Stimulated activated CD8-positive, alpha-beta memory T cell treated with anti-CD3 and anti-CD28 coated beads, Interleukin-12 subunit alpha, Interleukin-12 subunit beta, amount 100 ng/mL, for 24 hours (primary cell): ENCODE measurements around the gene CDC34.
"Not testable (repeated sequence)": the region's sequence is repeated elsewhere in the genome, so short reads cannot be mapped to it uniquely, and the experiment has no call there.

Source experiments
- DNase-seq: peaks from one replicate; pipeline ENCODE4 v3.0.0-alpha.2; 2020; ENCODE audit errors: extremely low read depth

The CDC34 gene

GRCh38 chr19:573519-573825 lies 41.9 kb downstream of the CDC34 start:
- no peak for DNase-seq

GRCh38 chr19:574658-575526 lies 43.3 kb downstream of the CDC34 start:
- no peak for DNase-seq

GRCh38 chr19:575527-576506 lies 44.3 kb downstream of the CDC34 start:
- DNase-seq = no peak

- no peak for DNase-seq
Measured at GRCh38 chr19:576768-577438, 45.3 kb downstream of the CDC34 start.

- DNase-seq = no peak
Measured at GRCh38 chr19:577439-578392, 46.2 kb downstream of the CDC34 start.

GRCh38 chr19:579111-579841 lies 47.7 kb downstream of the CDC34 start:
- DNase-seq = no peak

- no peak for DNase-seq
Measured at GRCh38 chr19:579842-580155, 48.2 kb downstream of the CDC34 start.

- DNase-seq = no peak
Measured at GRCh38 chr19:580274-580835, 48.8 kb downstream of the CDC34 start.

GRCh38 chr19:581399-582111 lies 50.0 kb downstream of the CDC34 start:
- no peak for DNase-seq

GRCh38 chr19:582497-583197 lies 51.1 kb downstream of the CDC34 start:
- no peak for DNase-seq

- DNase-seq = no peak
Measured at GRCh38 chr19:583198-583967, 51.8 kb downstream of the CDC34 start.

- DNase-seq = no peak
Measured at GRCh38 chr19:583968-584239, 52.3 kb downstream of the CDC34 start.

GRCh38 chr19:584240-585001 lies 52.9 kb downstream of the CDC34 start:
- peak; percentile 34 for DNase-seq

- not testable (repeated sequence) for DNase-seq
Measured at GRCh38 chr19:585146-585545, 53.6 kb downstream of the CDC34 start.

GRCh38 chr19:585551-586110 lies 54.1 kb downstream of the CDC34 start:
- no peak for DNase-seq

- DNase-seq = no peak
Measured at GRCh38 chr19:588093-588740, 56.7 kb downstream of the CDC34 start.
